GM12878 (cell line): ENCODE measurements around the gene SPTAN1. TPM values are rescaled to one million over a fixed set of nuclear protein-coding genes. Genes with fewer than 3 reads are reported as not detected.

Experiments used
- BRCA1 ChIP-seq: IDR thresholded peaks from 2 replicates; pipeline ENCODE4 v1.6.1; 2011; ENCODE audit warnings: low read depth, low read length, improper control_type of control experiment
- CHD2 ChIP-seq: IDR thresholded peaks from 2 replicates; pipeline ENCODE4 v1.6.1; 2011; ENCODE audit warnings: low read depth, low read length, improper control_type of control experiment, borderline replicate concordance
- E2F8 ChIP-seq: fragments of 450-650 bp; IDR thresholded peaks from 2 replicates; pipeline ENCODE4 v1.6.1; 2018; ENCODE audit warnings: mild to moderate bottlenecking, low read depth, moderate library complexity; ENCODE audit not compliant: partially characterized antibody
- E4F1 ChIP-seq: fragments of 450-650 bp; IDR thresholded peaks from 2 replicates; pipeline ENCODE4 v1.6.1; 2018; ENCODE audit warnings: borderline replicate concordance, mild to moderate bottlenecking; ENCODE audit not compliant: partially characterized antibody
- EGR1 ChIP-seq, 2 experiments: IDR thresholded peaks; 1 replicate in 1 of 2; 2 replicates in 1 of 2; pipeline ENCODE4 v1.6.1; 2011 to 2012; ENCODE audit warnings: low read depth in 2 of 2, low read length in 2 of 2, borderline replicate concordance in 1 of 2, mild to moderate bottlenecking in 1 of 2, moderate library complexity in 1 of 2
- GATAD2B ChIP-seq: fragments of 450-650 bp; conservative IDR thresholded peaks from 2 replicates; pipeline ENCODE4 v1.6.1; 2017; ENCODE audit warnings: low read depth, mild to moderate bottlenecking, moderate library complexity
- HDAC2 ChIP-seq: fragments of 200-600 bp; sonication (generic); IDR thresholded peaks from 2 replicates; pipeline ENCODE4 v1.6.1; 2017
- IKZF2 ChIP-seq, 2 experiments: fragments of 450-650 bp; IDR thresholded peaks; 2 replicates each; pipeline ENCODE4 v1.6.1; 2017; ENCODE audit warnings: mild to moderate bottlenecking in 2 of 2, moderate library complexity in 2 of 2
- JUND ChIP-seq: IDR thresholded peaks from 2 replicates; pipeline ENCODE4 v1.6.1; 2012; ENCODE audit warnings: low read depth, mild to moderate bottlenecking, low read length, improper control_type of control experiment, moderate library complexity
- LARP7 ChIP-seq: fragments of 450-650 bp; IDR thresholded peaks from 2 replicates; pipeline ENCODE4 v1.6.1; 2017; ENCODE audit warnings: mild to moderate bottlenecking
- MAX ChIP-seq: IDR thresholded peaks from 2 replicates; pipeline ENCODE4 v1.6.1; 2012; ENCODE audit warnings: low read depth, low read length, improper control_type of control experiment
- MEF2A ChIP-seq: IDR thresholded peaks from 2 replicates; pipeline ENCODE4 v1.6.1; 2011; ENCODE audit warnings: low read depth, mild to moderate bottlenecking, low read length, moderate library complexity; ENCODE audit not compliant: insufficient read depth
- RCOR1 ChIP-seq: conservative IDR thresholded peaks from 2 replicates; pipeline ENCODE4 v1.6.1; 2012; ENCODE audit warnings: low read depth, low read length, improper control_type of control experiment
- RFX5 ChIP-seq: IDR thresholded peaks from 2 replicates; pipeline ENCODE4 v1.6.1; 2011; ENCODE audit warnings: low read depth, low read length, improper control_type of control experiment
- SMAD5 ChIP-seq: IDR thresholded peaks from 2 replicates; pipeline ENCODE4 v1.6.1; 2016; ENCODE audit warnings: antibody characterized with exemption, low read depth
- SMARCA5 ChIP-seq: fragments of 450-650 bp; IDR thresholded peaks from 2 replicates; pipeline ENCODE4 v1.6.1; 2017; ENCODE audit warnings: mild to moderate bottlenecking
- SMC3 ChIP-seq: IDR thresholded peaks from 2 replicates; pipeline ENCODE4 v1.6.1; 2011; ENCODE audit warnings: low read length, improper control_type of control experiment, borderline replicate concordance
- SPI1 ChIP-seq: IDR thresholded peaks from 2 replicates; pipeline ENCODE4 v1.6.1; 2011; ENCODE audit warnings: low read depth, mild to moderate bottlenecking, low read length, moderate library complexity, borderline replicate concordance; ENCODE audit not compliant: insufficient read depth
- TCF7 ChIP-seq: IDR thresholded peaks from 2 replicates; pipeline ENCODE4 v1.6.1; 2014; ENCODE audit warnings: antibody characterized with exemption, borderline replicate concordance
- ZBED1 ChIP-seq: IDR thresholded peaks from 2 replicates; pipeline ENCODE4 v1.6.1; 2016; ENCODE audit warnings: borderline replicate concordance
- ZNF24 ChIP-seq: fragments of 450-650 bp; IDR thresholded peaks from 2 replicates; pipeline ENCODE4 v1.6.1; 2017; ENCODE audit warnings: antibody characterized with exemption, mild to moderate bottlenecking
- ZNF274 ChIP-seq: IDR thresholded peaks from one replicate; pipeline ENCODE4 v1.8.0; 2011; ENCODE audit not compliant: insufficient read length, insufficient read depth
- ZZZ3 ChIP-seq: IDR thresholded peaks from 2 replicates; pipeline ENCODE4 v1.6.1; 2011; ENCODE audit warnings: low read depth; ENCODE audit not compliant: control insufficient read depth, insufficient read length
- polyA plus RNA-seq, 11 experiments: library from polyadenylated mRNA; depleted of rRNA in 4 of 11; unstranded in 6 of 11; stranded (reverse) in 5 of 11; fragments of >200 nt; fragmentation: Nextera tagmentation in 4 of 11; fragmentation: Illumina TruSeq in 1 of 11; extraction: Ambion mirVana in 4 of 11; extraction: Trizol in 1 of 11; gene quantifications; 1 replicate in 1 of 11; 2 replicates in 10 of 11; pipeline versions ENCODE4 v1.2.1 to v1.2.3, GENCODE V29; 2011 to 2016; ENCODE audit warnings: inconsistent platforms in 2 of 11, missing spikeins in 2 of 11, low read depth in 1 of 11
- total RNA-seq, 4 experiments: library from RNA; depleted of rRNA in 3 of 4; stranded (reverse); fragments of >200 nt in 3 of 4; fragmentation: Illumina TruSeq in 1 of 4; extraction: Trizol in 1 of 4; gene quantifications; 2 replicates each; pipeline versions ENCODE4 v1.2.1 to v1.2.3, GENCODE V29; 2013 to 2021
- TF ChIP-seq, protein P1 (sequence below): IDR thresholded peaks from 2 replicates; pipeline ENCODE4 v1.6.1; 2011; ENCODE audit warnings: borderline replicate concordance, low read depth, mild to moderate bottlenecking, moderate library complexity, low read length; ENCODE audit not compliant: insufficient read depth, poor library complexity, severe bottlenecking

SPTAN1 gene
- total and polyA plus RNA-seq, 10 of the 15 experiments (the other 5 are each of a cell fraction or from before 2014, with no cell fraction given), result 18.7 to 156 (median 73.6) TPM

- TF ChIP-seq ZNF274 (no peak), SMARCA5 (peak; percentile 69; the same call in 1 of the 2 replicates), MAX (peak; percentile 15; the same call in 1 of the 2 replicates), BRCA1 (no peak), RFX5 (no peak), E2F8 (no peak), CHD2 (no peak), MEF2A (no peak), JUND (no peak), SPI1 (no peak), IKZF2 (IDR thresholded peaks at IDR 0.05) (no peak), E4F1 (no peak), ZNF24 (peak; percentile 76; the same call in 1 of the 2 replicates), TCF7 (no peak), GATAD2B (peak; percentile 90), RCOR1 (no peak), EGR1 (IDR thresholded peaks at IDR 0.05; ENCODE audit: borderline replicate concordance in 1 of 2, low read depth in 2 of 2, low read length in 2 of 2) (peak in 1 of 2 experiments; percentile 37; a peak in 1 of 3 replicates), ZBED1 (no peak), HDAC2 (no peak), ZZZ3 (no peak), SMC3 (no peak), SMAD5 (no peak; the same call in 1 of the 2 replicates), LARP7 (peak; percentile 98)
- TF ChIP-seq, protein P1, sequence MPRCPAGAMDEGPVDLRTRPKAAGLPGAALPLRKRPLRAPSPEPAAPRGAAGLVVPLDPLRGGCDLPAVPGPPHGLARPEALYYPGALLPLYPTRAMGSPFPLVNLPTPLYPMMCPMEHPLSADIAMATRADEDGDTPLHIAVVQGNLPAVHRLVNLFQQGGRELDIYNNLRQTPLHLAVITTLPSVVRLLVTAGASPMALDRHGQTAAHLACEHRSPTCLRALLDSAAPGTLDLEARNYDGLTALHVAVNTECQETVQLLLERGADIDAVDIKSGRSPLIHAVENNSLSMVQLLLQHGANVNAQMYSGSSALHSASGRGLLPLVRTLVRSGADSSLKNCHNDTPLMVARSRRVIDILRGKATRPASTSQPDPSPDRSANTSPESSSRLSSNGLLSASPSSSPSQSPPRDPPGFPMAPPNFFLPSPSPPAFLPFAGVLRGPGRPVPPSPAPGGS, result peak; percentile 9
Observed at GRCh38 chr9:128552744-128553440, 505 bp downstream of the SPTAN1 start (continued).
